Trophoblast cell (in vitro differentiated cells and primary cell): ENCODE measurements around the gene ACTN3.
A peak's percentile ranks its signal among the peaks of the same experiment; 100 is the strongest.
"Not testable (repeated sequence)": the region's sequence is repeated elsewhere in the genome, so short reads cannot be mapped to it uniquely, and the experiment has no call there.

Experiments used
- DNase-seq, 2 donors: peaks; one replicate each; pipeline ENCODE4 v3.0.0-alpha.2; 2016
- H2AFZ ChIP-seq: 2 replicates; pipeline ENCODE4 v1.6.1; 2013; ENCODE audit warnings: low read length, moderate library complexity, mild to moderate bottlenecking; ENCODE audit not compliant: insufficient read depth, poor library complexity
- H2AK5ac ChIP-seq: 2 replicates; pipeline ENCODE4 v1.6.1; 2013; ENCODE audit warnings: mild to moderate bottlenecking, low read length
- H2BK120ac ChIP-seq: 2 replicates; pipeline ENCODE4 v1.6.1; 2013; ENCODE audit warnings: low read length, mild to moderate bottlenecking, moderate library complexity; ENCODE audit not compliant: insufficient read depth, poor library complexity
- H2BK12ac ChIP-seq: 2 replicates; pipeline ENCODE4 v1.6.1; 2013; ENCODE audit warnings: mild to moderate bottlenecking, low read length, moderate library complexity
- H2BK5ac ChIP-seq: 2 replicates; pipeline ENCODE4 v1.6.1; 2013; ENCODE audit warnings: low read length, low read depth, moderate library complexity, mild to moderate bottlenecking; ENCODE audit not compliant: poor library complexity
- H3K14ac ChIP-seq: 2 replicates; pipeline ENCODE4 v1.6.1; 2013; ENCODE audit warnings: mild to moderate bottlenecking, low read length
- H3K18ac ChIP-seq: 2 replicates; pipeline ENCODE4 v1.6.1; 2013; ENCODE audit warnings: mild to moderate bottlenecking, low read length
- H3K23ac ChIP-seq: 2 replicates; pipeline ENCODE4 v1.6.1; 2013; ENCODE audit warnings: low read length
- H3K27ac ChIP-seq: 2 replicates; pipeline ENCODE4 v1.5.1; 2013; ENCODE audit warnings: low read depth, mild to moderate bottlenecking, inconsistent platforms, low read length, moderate library complexity
- H3K27me3 ChIP-seq: 2 replicates; pipeline ENCODE4 v1.6.1; 2013; ENCODE audit warnings: inconsistent platforms, mild to moderate bottlenecking, low read length, moderate library complexity; ENCODE audit not compliant: insufficient read depth
- H3K36me3 ChIP-seq, 2 experiments: 1 replicate in 1 of 2; 2 replicates in 1 of 2; pipeline ENCODE4 v1.6.1; 2013; ENCODE audit warnings: low read length in 2 of 2, mild to moderate bottlenecking in 2 of 2, moderate library complexity in 1 of 2; ENCODE audit not compliant: insufficient read depth in 2 of 2, control insufficient read depth in 1 of 2
- H3K4ac ChIP-seq: 2 replicates; pipeline ENCODE4 v1.6.1; 2013; ENCODE audit warnings: low read depth, mild to moderate bottlenecking, low read length, moderate library complexity
- H3K4me1 ChIP-seq, 2 experiments: 1 replicate in 1 of 2; 2 replicates in 1 of 2; pipeline ENCODE4 v1.6.1; 2013; ENCODE audit warnings: low read length in 2 of 2, mild to moderate bottlenecking in 2 of 2, moderate library complexity in 1 of 2; ENCODE audit not compliant: insufficient read depth in 2 of 2, control insufficient read depth in 1 of 2
- H3K4me2 ChIP-seq: 2 replicates; pipeline ENCODE4 v1.6.1; 2013; ENCODE audit warnings: inconsistent platforms, mild to moderate bottlenecking, low read length, moderate library complexity
- H3K4me3 ChIP-seq: 2 replicates; pipeline ENCODE4 v1.5.1; 2013; ENCODE audit warnings: mild to moderate bottlenecking, low read depth, low read length, inconsistent platforms
- H3K79me1 ChIP-seq: one replicate; pipeline ENCODE4 v1.6.1; 2013; ENCODE audit warnings: low read length
- H3K79me2 ChIP-seq: 2 replicates; pipeline ENCODE4 v1.6.1; 2013; ENCODE audit warnings: low read length, mild to moderate bottlenecking; ENCODE audit not compliant: control insufficient read depth, insufficient read depth, poor library complexity
- H3K9ac ChIP-seq: 2 replicates; pipeline ENCODE4 v1.6.1; 2013; ENCODE audit warnings: mild to moderate bottlenecking, low read length
- H3K9me3 ChIP-seq: 2 replicates; pipeline ENCODE4 v1.6.1; 2013; ENCODE audit warnings: low read depth, mild to moderate bottlenecking, control low read depth, inconsistent platforms, low read length; ENCODE audit not compliant: insufficient read depth
- H4K12ac ChIP-seq: 2 replicates; pipeline ENCODE4 v1.6.1; 2013; ENCODE audit warnings: low read depth, mild to moderate bottlenecking, low read length, moderate library complexity
- H4K8ac ChIP-seq: 2 replicates; pipeline ENCODE4 v1.6.1; 2013; ENCODE audit warnings: low read depth, mild to moderate bottlenecking, low read length, moderate library complexity
- H4K91ac ChIP-seq: one replicate; pipeline ENCODE4 v1.6.1; 2013; ENCODE audit warnings: low read depth, mild to moderate bottlenecking, low read length, moderate library complexity
- WGBS: extraction: QIAGEN DNeasy Blood & Tissue Kit; methylation state at CpG from one replicate; pipeline ENCODE4 v1.1.7; 2013; ENCODE audit warnings: missing lambda C conversion rate; ENCODE audit not compliant: insufficient read length, insufficient coverage; ENCODE audit errors: extremely low coverage; 5-methylcytosine and 5-hydroxymethylcytosine counted together

Gene ACTN3

GRCh38 chr11:66604155-66604554 lies 57.5 kb downstream of the ACTN3 start:
- Histone ChIP-seq H3K4me2 (no peak overlapping the region), H4K12ac (no peak overlapping the region), H3K79me1 (no peaks in the 10 kb centered on the region), H2BK5ac (no peak overlapping the region), H3K4me1 (no peaks in the 10 kb centered on the region), H3K9ac (no peak overlapping the region), H3K23ac (no peak overlapping the region), H3K4ac (no peak overlapping the region), H3K27ac (no peak overlapping the region), H3K14ac (no peak overlapping the region), H3K4me3 (no peak overlapping the region), H3K36me3 (peaks cover 36 to 52% of the 10 kb centered on the region in 2 experiments), H3K9me3 (peaks cover 3% of the 10 kb centered on the region), H2AFZ (no peak overlapping the region), H2BK120ac (no peak overlapping the region), H3K27me3 (no peaks in the 10 kb centered on the region), H4K8ac (no peak overlapping the region), H3K18ac (no peak overlapping the region), H3K79me2 (no peaks in the 10 kb centered on the region), H2AK5ac (no peak overlapping the region), H4K91ac (no peak overlapping the region), H2BK12ac (no peak overlapping the region)
- no CpG with 5 or more reads among the region's 5 CpGs for WGBS
- DNase-seq, result no peak

GRCh38 chr11:66606608-66607007 lies 59.9 kb downstream of the ACTN3 start:
- not testable (repeated sequence) for H3K4ac ChIP-seq, H2BK5ac ChIP-seq, H3K27ac ChIP-seq, H2BK120ac ChIP-seq, DNase-seq, H3K79me1 ChIP-seq, H3K27me3 ChIP-seq, H3K9me3 ChIP-seq, H3K79me2 ChIP-seq, H4K91ac ChIP-seq, H3K9ac ChIP-seq, H4K12ac ChIP-seq, H2BK12ac ChIP-seq, H3K18ac ChIP-seq, H3K14ac ChIP-seq, H4K8ac ChIP-seq, H3K23ac ChIP-seq, H3K4me2 ChIP-seq, H2AFZ ChIP-seq, H2AK5ac ChIP-seq, H3K4me3 ChIP-seq, H3K4me1 ChIP-seq
- H3K36me3 ChIP-seq, result peaks cover 28 to 40% of the 10 kb centered on the region in 2 experiments
- WGBS, result no CpG with 5 or more reads among the region's 3 CpGs

- Histone ChIP-seq H3K4me3 (no peak overlapping the region), H3K4ac (no peak overlapping the region), H3K36me3 (peaks cover 26 to 37% of the 10 kb centered on the region in 2 experiments), H2BK12ac (no peak overlapping the region), H2AFZ (no peak overlapping the region), H2BK120ac (no peak overlapping the region), H3K27me3 (no peaks in the 10 kb centered on the region), H3K18ac (no peak overlapping the region), H3K9me3 (peaks cover 3% of the 10 kb centered on the region), H4K8ac (no peak overlapping the region), H3K79me1 (no peaks in the 10 kb centered on the region), H3K79me2 (no peaks in the 10 kb centered on the region), H3K27ac (no peak overlapping the region), H3K9ac (no peak overlapping the region), H3K23ac (no peak overlapping the region), H2BK5ac (no peak overlapping the region), H3K14ac (no peak overlapping the region), H2AK5ac (no peak overlapping the region), H4K12ac (no peak overlapping the region), H3K4me1 (no peaks in the 10 kb centered on the region), H4K91ac (no peak overlapping the region), H3K4me2 (no peak overlapping the region)
- DNase-seq, result peak in 1 of 2 donors; percentile 18
- no CpG with 5 or more reads among the region's 8 CpGs for whole genome bisulfite sequencing
Measured at GRCh38 chr11:66607126-66607834, 60.6 kb downstream of the ACTN3 start.

- Histone ChIP-seq H4K8ac (no peak overlapping the region), H2AK5ac (no peak overlapping the region), H3K23ac (no peak overlapping the region)
Measured at GRCh38 chr11:66609721-66610617, 63.3 kb downstream of the ACTN3 start.

More at GRCh38 chr11:66609721-66610617, 63.3 kb downstream of the ACTN3 start:
- H2AFZ ChIP-seq, result no peak overlapping the region
- no peaks in the 10 kb centered on the region for H3K4me1 ChIP-seq
- no peaks in the 10 kb centered on the region for H3K27me3 ChIP-seq
- DNase-seq, result no peak
- no peaks in the 10 kb centered on the region for H3K79me2 ChIP-seq
- H2BK5ac ChIP-seq, result no peak overlapping the region
- no peak overlapping the region for H4K12ac ChIP-seq
- no peak overlapping the region for H3K18ac ChIP-seq
- H3K14ac ChIP-seq, result no peak overlapping the region
- no peak overlapping the region for H3K4me2 ChIP-seq
- no CpG with 5 or more reads among the region's 4 CpGs for WGBS
- no peak overlapping the region for H3K9ac ChIP-seq
- H2BK12ac ChIP-seq, result no peak overlapping the region
- H3K4ac ChIP-seq, result no peak overlapping the region
- no peaks in the 10 kb centered on the region for H3K79me1 ChIP-seq
- no peak overlapping the region for H3K27ac ChIP-seq
- no peak overlapping the region for H4K91ac ChIP-seq
- no peak overlapping the region for H3K4me3 ChIP-seq
- H2BK120ac ChIP-seq, result no peak overlapping the region
- H3K9me3 ChIP-seq, result no peaks in the 10 kb centered on the region
- peaks cover 11 to 20% of the 10 kb centered on the region in 2 experiments for H3K36me3 ChIP-seq
